HepG2 (cell line): Measurements from ENCODE around the gene IL27RA. TPM values are rescaled to one million over a fixed set of nuclear protein-coding genes. Genes with fewer than 3 reads are reported as not detected.
A peak's percentile ranks its signal among the peaks of the same experiment; 100 is the strongest.

Experiments used
- AGO1 ChIP-seq: fragments of 200-400 bp; formaldehyde crosslinking; IDR thresholded peaks from 2 replicates; pipeline ENCODE4 v1.6.1; 2017; ENCODE audit warnings: mild to moderate bottlenecking, low read depth, low read length, moderate library complexity; ENCODE audit not compliant: poor library complexity, severe bottlenecking
- HDAC2 ChIP-seq: sonication (generic); formaldehyde crosslinking; IDR thresholded peaks from 2 replicates; pipeline ENCODE4 v1.4.0; 2020; ENCODE audit warnings: missing genetic modification reagents
- HES4 ChIP-seq: sonication (generic); formaldehyde crosslinking; IDR thresholded peaks from 2 replicates; pipeline ENCODE4 v1.9.0; 2021; ENCODE audit warnings: mild to moderate bottlenecking, missing genetic modification reagents, borderline replicate concordance
- KMT2A ChIP-seq: sonication (generic); formaldehyde crosslinking; IDR thresholded peaks from 2 replicates; pipeline ENCODE4 v1.4.0; 2020; ENCODE audit warnings: missing genetic modification reagents
- PHF21A ChIP-seq: sonication (generic); formaldehyde crosslinking; IDR thresholded peaks from 2 replicates; pipeline ENCODE4 v1.5.0; 2020; ENCODE audit warnings: mild to moderate bottlenecking, missing genetic modification reagents
- POLR2A ChIP-seq, 2 experiments: IDR thresholded peaks; 2 replicates each; pipeline ENCODE4 v1.6.1; 2011; ENCODE audit warnings: low read depth in 2 of 2, low read length in 2 of 2, mild to moderate bottlenecking in 1 of 2, moderate library complexity in 1 of 2; ENCODE audit not compliant: insufficient read depth in 1 of 2
- PRMT3 ChIP-seq: sonication (generic); formaldehyde crosslinking; IDR thresholded peaks from 2 replicates; pipeline ENCODE4 v1.8.1; 2022; ENCODE audit warnings: low read depth, mild to moderate bottlenecking, moderate library complexity, missing genetic modification reagents, borderline replicate concordance
- RARA ChIP-seq: IDR thresholded peaks from 2 replicates; pipeline ENCODE4 v1.6.1; 2016; ENCODE audit warnings: missing genetic modification reagents, missing compliant biosample characterization
- REPIN1 ChIP-seq: sonication (generic); formaldehyde crosslinking; IDR thresholded peaks from 2 replicates; pipeline ENCODE4 v1.8.0; 2022; ENCODE audit warnings: missing genetic modification reagents, low read depth, mild to moderate bottlenecking, borderline replicate concordance
- RFX1 ChIP-seq: fragments of 450-650 bp; IDR thresholded peaks from 2 replicates; pipeline ENCODE4 v1.6.1; 2017
- SATB2 ChIP-seq: sonication (generic); formaldehyde crosslinking; IDR thresholded peaks from 2 replicates; pipeline ENCODE4 v1.5.0; 2020; ENCODE audit warnings: missing genetic modification reagents
- SRSF9 ChIP-seq: fragments of 200-400 bp; formaldehyde crosslinking; IDR thresholded peaks from 2 replicates; pipeline ENCODE4 v1.6.1; 2018; ENCODE audit warnings: borderline replicate concordance, mild to moderate bottlenecking, low read depth, low read length; ENCODE audit not compliant: insufficient read depth, poor library complexity, severe bottlenecking
- TEAD3 ChIP-seq: optimal IDR thresholded peaks from 2 replicates; pipeline ENCODE3; 2016; ENCODE audit warnings: borderline replicate concordance
- XRCC5 ChIP-seq: fragments of 200-400 bp; formaldehyde crosslinking; optimal IDR thresholded peaks from 2 replicates; pipeline ENCODE3; 2017; ENCODE audit warnings: mild to moderate bottlenecking, low read length
- ZBTB7B ChIP-seq: sonication (generic); formaldehyde crosslinking; IDR thresholded peaks from 2 replicates; pipeline ENCODE4 v1.4.0; 2020; ENCODE audit warnings: missing genetic modification reagents
- ZFP90 ChIP-seq: sonication (generic); formaldehyde crosslinking; IDR thresholded peaks from 2 replicates; pipeline ENCODE4 v1.8.0; 2022; ENCODE audit warnings: missing genetic modification reagents, mild to moderate bottlenecking, inconsistent platforms, borderline replicate concordance
- ZNF143 ChIP-seq: sonication (generic); formaldehyde crosslinking; IDR thresholded peaks from 2 replicates; pipeline ENCODE4 v1.4.0; 2020; ENCODE audit warnings: missing genetic modification reagents
- ZNF547 ChIP-seq: sonication (generic); formaldehyde crosslinking; IDR thresholded peaks from 2 replicates; pipeline ENCODE4 v1.5.1; 2020; ENCODE audit warnings: mild to moderate bottlenecking, missing genetic modification reagents
- ZNF549 ChIP-seq: sonication (generic); formaldehyde crosslinking; IDR thresholded peaks from 2 replicates; pipeline ENCODE4 v1.5.0; 2020; ENCODE audit warnings: missing genetic modification reagents
- ZNF749 ChIP-seq: sonication (generic); formaldehyde crosslinking; IDR thresholded peaks from 2 replicates; pipeline ENCODE4 v1.8.0; 2022; ENCODE audit warnings: mild to moderate bottlenecking, missing genetic modification reagents, moderate library complexity, borderline replicate concordance
- ZNF766 ChIP-seq: sonication (generic); formaldehyde crosslinking; IDR thresholded peaks from 2 replicates; pipeline ENCODE4 v1.5.0; 2020; ENCODE audit warnings: missing genetic modification reagents, borderline replicate concordance
- ZNF772 ChIP-seq: sonication (generic); formaldehyde crosslinking; IDR thresholded peaks from 2 replicates; pipeline ENCODE4 v1.5.0; 2020; ENCODE audit warnings: mild to moderate bottlenecking, missing genetic modification reagents
- ZNF777 ChIP-seq: sonication (generic); formaldehyde crosslinking; IDR thresholded peaks from 2 replicates; pipeline ENCODE4 v1.4.0; 2020; ENCODE audit warnings: missing genetic modification reagents
- ZNF790 ChIP-seq: sonication (generic); formaldehyde crosslinking; IDR thresholded peaks from 2 replicates; pipeline ENCODE4 v1.8.0; 2022; ENCODE audit warnings: missing genetic modification reagents, mild to moderate bottlenecking, borderline replicate concordance
- ZNF841 ChIP-seq: sonication (generic); formaldehyde crosslinking; IDR thresholded peaks from 2 replicates; pipeline ENCODE4 v1.8.1; 2023; ENCODE audit warnings: missing genetic modification reagents, borderline replicate concordance
- polyA plus RNA-seq, 8 experiments: library from polyadenylated mRNA; depleted of rRNA in 3 of 8; stranded (reverse) in 7 of 8; unstranded in 1 of 8; fragments of >200 nt; fragmentation: Illumina TruSeq in 4 of 8; extraction: Trizol in 4 of 8; gene quantifications; 2 replicates each; pipeline versions ENCODE4 v1.2.1 to v1.2.3, GENCODE V29; 2011 to 2016; ENCODE audit warnings: low read depth in 4 of 8, missing spikeins in 1 of 8, mixed read lengths in 1 of 8; ENCODE audit not compliant: insufficient read depth in 1 of 8
- total RNA-seq, 5 experiments: library from RNA; depleted of rRNA; stranded (reverse); fragments of >200 nt; fragmentation: Illumina TruSeq; extraction: Trizol; gene quantifications; 2 replicates each; pipeline ENCODE4 v1.2.3, GENCODE V29; 2016; ENCODE audit warnings: low read depth in 1 of 5
- TF ChIP-seq, protein P1 (sequence below): sonication (generic); formaldehyde crosslinking; IDR thresholded peaks from 2 replicates; pipeline ENCODE4 v1.8.0; 2022; ENCODE audit warnings: low read depth, missing genetic modification reagents
- TF ChIP-seq, protein P2 (sequence below): sonication (generic); formaldehyde crosslinking; IDR thresholded peaks from 2 replicates; pipeline ENCODE4 v1.9.0; 2021; ENCODE audit warnings: missing genetic modification reagents, borderline replicate concordance

IL27RA gene
- total and polyA plus RNA-seq, 2 of the 13 experiments (the other 11 are each of a cell fraction or from before 2014, with no cell fraction given): 3.5 to 8.1 TPM

DNA sequence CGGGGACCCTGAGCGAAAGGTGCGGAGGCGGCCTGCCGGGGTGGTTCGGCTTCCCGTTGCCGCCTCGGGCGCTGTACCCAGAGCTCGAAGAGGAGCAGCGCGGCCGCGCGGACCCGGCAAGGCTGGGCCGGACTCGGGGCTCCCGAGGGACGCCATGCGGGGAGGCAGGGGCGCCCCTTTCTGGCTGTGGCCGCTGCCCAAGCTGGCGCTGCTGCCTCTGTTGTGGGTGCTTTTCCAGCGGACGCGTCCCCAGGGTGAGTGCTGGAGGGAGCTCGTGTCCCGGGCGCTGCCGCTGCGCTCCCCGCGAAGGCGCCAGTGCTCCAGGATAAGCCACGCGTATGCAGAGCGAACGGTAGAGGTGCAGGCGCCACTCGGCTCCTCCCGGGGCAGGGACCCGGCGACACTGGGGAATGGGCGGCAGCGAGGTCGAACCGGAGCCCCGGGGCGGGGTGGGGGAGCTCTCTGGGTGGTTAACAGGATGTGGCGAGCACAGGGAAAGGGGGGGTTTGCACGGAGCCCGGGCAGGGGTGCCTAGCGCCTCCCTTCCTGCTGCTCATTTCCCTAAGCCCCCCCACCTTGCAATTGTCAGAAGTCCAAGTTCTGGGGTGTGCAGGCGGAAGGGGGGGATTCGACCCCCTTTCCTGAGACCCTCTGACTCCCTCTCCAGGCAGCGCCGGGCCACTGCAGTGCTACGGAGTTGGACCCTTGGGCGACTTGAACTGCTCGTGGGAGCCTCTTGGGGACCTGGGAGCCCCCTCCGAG, at the start of gene IL27RA (continued):
- TF ChIP-seq KMT2A (0 out of 2 replicates have a peak, but pooled peaks have one; percentile 39), ZNF547 (CRISPR knock-in tag) (peak; percentile 73; the same call in 1 of the 2 replicates), SATB2 (CRISPR knock-in tag) (0 out of 2 replicates have a peak, but pooled peaks have one; percentile 86), ZNF790 (CRISPR knock-in tag) (no peak), ZNF777 (CRISPR knock-in tag) (peak; percentile 85), REPIN1 (CRISPR knock-in tag) (no peak), ZNF749 (CRISPR knock-in tag) (peak; percentile 84; the same call in 1 of the 2 replicates), ZNF143 (CRISPR knock-in tag) (no peak), XRCC5 (peak; percentile 49), SRSF9 (no peak), ZNF841 (CRISPR knock-in tag) (no peak), RFX1 (no peak), ZBTB7B (CRISPR knock-in tag) (peak; percentile 92), PHF21A (CRISPR knock-in tag) (peak; percentile 54), ZFP90 (no peak; the same call in 1 of the 2 replicates), AGO1 (peak; percentile 59), TEAD3 (no peak), ZNF549 (no peak), POLR2A (IDR thresholded peaks at IDR 0.05; ENCODE audit: insufficient read depth in 1 of 2, low read depth in 2 of 2, low read length in 2 of 2) (peak; percentile 30 to 34; a peak in 1 of 4 replicates), PRMT3 (CRISPR knock-in tag) (0 out of 2 replicates have a peak, but pooled peaks have one; percentile 59), ZNF766 (CRISPR knock-in tag) (no peak; the same call in 1 of the 2 replicates), RARA (CRISPR knock-in tag) (no peak), ZNF772 (CRISPR knock-in tag) (peak; percentile 42; the same call in 1 of the 2 replicates), HDAC2 (CRISPR knock-in tag) (peak; percentile 32; the same call in 1 of the 2 replicates), HES4 (CRISPR knock-in tag) (peak; percentile 72)
- TF ChIP-seq, protein P1, sequence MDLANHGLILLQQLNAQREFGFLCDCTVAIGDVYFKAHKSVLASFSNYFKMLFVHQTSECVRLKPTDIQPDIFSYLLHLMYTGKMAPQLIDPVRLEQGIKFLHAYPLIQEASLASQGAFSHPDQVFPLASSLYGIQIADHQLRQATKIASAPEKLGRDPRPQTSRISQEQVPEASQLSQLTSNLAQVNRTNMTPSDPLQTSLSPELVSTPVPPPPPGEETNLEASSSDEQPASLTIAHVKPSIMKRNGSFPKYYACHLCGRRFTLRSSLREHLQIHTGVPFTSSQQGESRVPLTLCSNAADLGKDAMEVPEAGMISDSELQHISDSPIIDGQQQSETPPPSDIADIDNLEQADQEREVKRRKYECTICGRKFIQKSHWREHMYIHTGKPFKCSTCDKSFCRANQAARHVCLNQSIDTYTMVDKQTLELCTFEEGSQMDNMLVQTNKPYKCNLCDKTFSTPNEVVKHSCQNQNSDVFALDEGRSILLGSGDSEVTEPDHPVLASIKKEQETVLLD: 0 out of 2 replicates have a peak, but pooled peaks have one; percentile 49
- TF ChIP-seq, protein P2, sequence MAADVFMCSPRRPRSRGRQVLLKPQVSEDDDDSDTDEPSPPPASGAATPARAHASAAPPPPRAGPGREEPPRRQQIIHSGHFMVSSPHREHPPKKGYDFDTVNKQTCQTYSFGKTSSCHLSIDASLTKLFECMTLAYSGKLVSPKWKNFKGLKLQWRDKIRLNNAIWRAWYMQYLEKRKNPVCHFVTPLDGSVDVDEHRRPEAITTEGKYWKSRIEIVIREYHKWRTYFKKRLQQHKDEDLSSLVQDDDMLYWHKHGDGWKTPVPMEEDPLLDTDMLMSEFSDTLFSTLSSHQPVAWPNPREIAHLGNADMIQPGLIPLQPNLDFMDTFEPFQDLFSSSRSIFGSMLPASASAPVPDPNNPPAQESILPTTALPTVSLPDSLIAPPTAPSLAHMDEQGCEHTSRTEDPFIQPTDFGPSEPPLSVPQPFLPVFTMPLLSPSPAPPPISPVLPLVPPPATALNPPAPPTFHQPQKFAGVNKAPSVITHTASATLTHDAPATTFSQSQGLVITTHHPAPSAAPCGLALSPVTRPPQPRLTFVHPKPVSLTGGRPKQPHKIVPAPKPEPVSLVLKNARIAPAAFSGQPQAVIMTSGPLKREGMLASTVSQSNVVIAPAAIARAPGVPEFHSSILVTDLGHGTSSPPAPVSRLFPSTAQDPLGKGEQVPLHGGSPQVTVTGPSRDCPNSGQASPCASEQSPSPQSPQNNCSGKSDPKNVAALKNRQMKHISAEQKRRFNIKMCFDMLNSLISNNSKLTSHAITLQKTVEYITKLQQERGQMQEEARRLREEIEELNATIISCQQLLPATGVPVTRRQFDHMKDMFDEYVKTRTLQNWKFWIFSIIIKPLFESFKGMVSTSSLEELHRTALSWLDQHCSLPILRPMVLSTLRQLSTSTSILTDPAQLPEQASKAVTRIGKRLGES (CRISPR knock-in tag): no peak
